ENCODE data around the gene RUSF1.

RUSF1 gene

DNA sequence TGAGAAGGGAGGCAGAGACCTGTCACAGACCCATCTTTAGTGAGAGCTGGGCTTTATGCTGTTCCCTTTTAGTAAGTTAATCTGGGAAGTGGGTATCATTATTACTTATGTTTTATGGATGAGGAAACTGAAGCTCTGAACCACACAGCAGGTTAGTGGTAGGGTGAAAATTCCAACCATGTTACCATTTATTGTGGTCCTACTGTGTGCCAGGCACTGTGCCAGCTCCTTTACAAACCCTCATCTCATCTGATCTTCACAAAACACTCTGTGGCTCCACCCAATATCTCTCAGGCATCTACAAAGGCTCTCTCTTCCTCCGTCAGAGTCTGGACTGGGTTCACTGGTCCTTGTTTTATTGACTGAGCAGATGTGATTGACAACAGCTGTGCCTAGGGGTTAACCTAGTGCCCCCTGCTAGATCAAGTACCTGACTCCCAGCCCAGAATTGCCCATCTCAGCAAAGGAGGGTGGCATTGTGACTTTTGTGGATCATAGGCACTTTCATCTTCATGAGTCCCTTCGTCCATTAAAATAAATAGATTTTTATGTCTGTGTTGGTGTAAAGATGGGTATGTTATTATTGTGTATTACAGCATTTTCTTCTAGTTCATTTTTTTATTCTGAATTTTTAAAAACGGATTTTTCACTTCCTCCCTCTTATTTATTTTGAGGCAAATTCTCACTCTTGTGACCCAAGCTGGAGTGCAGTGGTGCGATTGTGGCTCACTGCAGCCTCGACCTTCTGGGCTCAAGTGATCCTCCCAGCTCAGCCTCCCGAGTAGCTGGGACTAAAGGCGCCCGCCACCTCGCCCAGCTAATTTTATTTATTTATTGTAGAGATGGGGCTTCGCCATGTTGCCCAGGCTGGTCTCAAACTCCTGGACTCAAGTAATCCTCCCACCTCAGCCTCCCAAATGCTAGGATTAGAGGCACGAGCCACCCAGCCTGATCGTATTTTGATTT, 33.1 kb downstream of the RUSF1 start:
- no peak for TF ChIP-seq EZH2phosphoT487 (conservative IDR thresholded peaks at IDR 0.05; ENCODE audit: low read length)
- TF ChIP-seq, protein P1, sequence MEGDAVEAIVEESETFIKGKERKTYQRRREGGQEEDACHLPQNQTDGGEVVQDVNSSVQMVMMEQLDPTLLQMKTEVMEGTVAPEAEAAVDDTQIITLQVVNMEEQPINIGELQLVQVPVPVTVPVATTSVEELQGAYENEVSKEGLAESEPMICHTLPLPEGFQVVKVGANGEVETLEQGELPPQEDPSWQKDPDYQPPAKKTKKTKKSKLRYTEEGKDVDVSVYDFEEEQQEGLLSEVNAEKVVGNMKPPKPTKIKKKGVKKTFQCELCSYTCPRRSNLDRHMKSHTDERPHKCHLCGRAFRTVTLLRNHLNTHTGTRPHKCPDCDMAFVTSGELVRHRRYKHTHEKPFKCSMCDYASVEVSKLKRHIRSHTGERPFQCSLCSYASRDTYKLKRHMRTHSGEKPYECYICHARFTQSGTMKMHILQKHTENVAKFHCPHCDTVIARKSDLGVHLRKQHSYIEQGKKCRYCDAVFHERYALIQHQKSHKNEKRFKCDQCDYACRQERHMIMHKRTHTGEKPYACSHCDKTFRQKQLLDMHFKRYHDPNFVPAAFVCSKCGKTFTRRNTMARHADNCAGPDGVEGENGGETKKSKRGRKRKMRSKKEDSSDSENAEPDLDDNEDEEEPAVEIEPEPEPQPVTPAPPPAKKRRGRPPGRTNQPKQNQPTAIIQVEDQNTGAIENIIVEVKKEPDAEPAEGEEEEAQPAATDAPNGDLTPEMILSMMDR (IDR thresholded peaks at IDR 0.05; ENCODE audit: insufficient read depth, low read length, poor library complexity, severe bottlenecking) = no peak

DNA sequence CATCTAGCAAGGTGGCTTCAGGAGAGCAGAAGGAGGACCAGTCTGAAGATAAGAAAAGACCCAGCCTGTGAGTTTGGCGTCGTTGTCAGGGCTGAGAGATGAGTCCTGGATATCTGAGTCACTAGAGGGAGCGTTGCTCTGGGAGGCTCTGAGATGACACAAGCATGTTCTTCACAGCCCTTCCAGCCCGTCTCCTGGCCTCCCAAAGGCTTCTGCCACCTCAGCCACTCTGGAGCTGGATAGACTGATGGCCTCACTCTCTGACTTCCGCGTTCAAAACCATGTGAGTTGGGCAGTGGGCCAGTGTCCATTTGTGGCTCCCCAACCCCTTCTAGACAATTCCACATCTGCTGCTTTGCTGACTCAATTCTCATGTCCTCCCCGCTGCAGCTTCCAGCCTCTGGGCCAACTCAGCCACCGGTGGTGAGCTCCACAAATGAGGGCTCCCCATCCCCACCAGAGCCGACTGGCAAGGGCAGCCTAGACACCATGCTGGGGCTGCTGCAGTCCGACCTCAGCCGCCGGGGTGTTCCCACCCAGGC, 33.9 kb downstream of the RUSF1 start:
- TF ChIP-seq EZH2phosphoT487 (conservative IDR thresholded peaks at IDR 0.05; ENCODE audit: low read length) = no peak
- TF ChIP-seq, protein P1 (IDR thresholded peaks at IDR 0.05; ENCODE audit: insufficient read depth, low read length, poor library complexity, severe bottlenecking) = no peak
- Histone ChIP-seq H3K36me3 (ENCODE audit: low read length) (no peaks in the 10 kb centered on the region), H4K20me1 (ENCODE audit: low read depth, low read length) (no peaks in the 10 kb centered on the region), H3K9ac (ENCODE audit: low read length) (no peak overlapping the region), H3K9me3 (ENCODE audit: insufficient read depth, low read length) (no peaks in the 10 kb centered on the region), H3K4me3 (ENCODE audit: insufficient read depth, low read length, poor library complexity, severe bottlenecking) (no peak overlapping the region), H3K4me2 (ENCODE audit: low read depth, low read length, poor library complexity, severe bottlenecking) (no peak overlapping the region), H3K27ac (ENCODE audit: low read depth, low read length) (no peak overlapping the region), H2AFZ (ENCODE audit: low read depth, low read length, severe bottlenecking) (no peak overlapping the region), H3K79me2 (ENCODE audit: insufficient read depth, low read length) (no peaks in the 10 kb centered on the region), H3F3A (ENCODE audit: insufficient read depth) (no peaks in the 10 kb centered on the region), H3K9me2 (replicated peaks; ENCODE audit: insufficient read depth, low read length) (no peaks in the 10 kb centered on the region), H3K27me3 (ENCODE audit: low read length) (no peaks in the 10 kb centered on the region)

More for the DNA sequence above, 33.1 kb downstream of the RUSF1 start:
- Histone ChIP-seq H3F3A (ENCODE audit: insufficient read depth) (no peaks in the 10 kb centered on the region), H3K9ac (ENCODE audit: low read length) (no peak overlapping the region), H3K36me3 (ENCODE audit: low read length) (no peaks in the 10 kb centered on the region), H3K9me2 (replicated peaks; ENCODE audit: insufficient read depth, low read length) (no peaks in the 10 kb centered on the region), H3K9me3 (ENCODE audit: insufficient read depth, low read length) (no peaks in the 10 kb centered on the region), H2AFZ (ENCODE audit: low read depth, low read length, severe bottlenecking) (no peak overlapping the region), H3K27me3 (ENCODE audit: low read length) (no peaks in the 10 kb centered on the region), H3K27ac (ENCODE audit: low read depth, low read length) (no peak overlapping the region), H3K4me3 (ENCODE audit: insufficient read depth, low read length, poor library complexity, severe bottlenecking) (no peak overlapping the region), H3K4me2 (ENCODE audit: low read depth, low read length, poor library complexity, severe bottlenecking) (no peak overlapping the region), H3K79me2 (ENCODE audit: insufficient read depth, low read length) (no peaks in the 10 kb centered on the region), H4K20me1 (ENCODE audit: low read depth, low read length) (no peaks in the 10 kb centered on the region)

DNA sequence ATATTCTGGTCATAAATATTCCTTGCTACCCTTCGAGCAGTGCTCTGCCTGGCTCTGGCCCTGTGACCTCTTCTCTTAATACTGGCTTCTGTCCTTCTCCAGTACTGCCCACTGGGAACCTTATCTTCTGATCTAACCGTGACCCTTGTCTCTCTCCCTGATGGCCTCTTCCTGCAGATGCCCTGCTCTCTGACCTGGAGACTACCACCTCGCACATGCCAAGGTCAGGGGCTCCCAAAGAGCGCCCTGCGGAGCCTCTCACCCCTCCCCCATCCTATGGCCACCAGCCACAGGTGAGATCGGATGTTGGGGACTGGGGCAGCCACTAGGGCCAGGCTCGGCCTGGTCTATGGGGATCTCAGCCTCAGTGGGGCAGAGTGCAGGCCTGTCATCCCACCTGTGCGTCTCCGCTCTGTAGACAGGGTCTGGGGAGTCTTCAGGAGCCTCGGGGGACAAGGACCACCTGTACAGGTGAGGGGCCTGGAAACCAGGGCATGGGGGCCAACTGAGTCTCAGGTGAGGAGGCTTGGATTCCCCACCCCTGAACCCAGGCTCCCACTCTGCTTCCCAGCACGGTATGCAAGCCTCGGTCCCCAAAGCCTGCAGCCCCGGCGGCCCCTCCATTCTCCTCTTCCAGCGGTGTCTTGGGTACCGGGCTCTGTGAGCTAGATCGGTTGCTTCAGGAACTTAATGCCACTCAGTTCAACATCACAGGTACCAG, 34.8 kb downstream of the RUSF1 start:
- H3K27ac ChIP-seq (ENCODE audit: low read depth, low read length) = no peak overlapping the region
- no peaks in the 10 kb centered on the region for H3K79me2 ChIP-seq (ENCODE audit: insufficient read depth, low read length)
- H3K9me2 ChIP-seq (replicated peaks; ENCODE audit: insufficient read depth, low read length) = no peaks in the 10 kb centered on the region
- H3F3A ChIP-seq (ENCODE audit: insufficient read depth) = no peaks in the 10 kb centered on the region
- no peak overlapping the region for H3K9ac ChIP-seq (ENCODE audit: low read length)
- no peaks in the 10 kb centered on the region for H3K27me3 ChIP-seq (ENCODE audit: low read length)
- H2AFZ ChIP-seq (ENCODE audit: low read depth, low read length, severe bottlenecking) = no peak overlapping the region
- H3K36me3 ChIP-seq (ENCODE audit: low read length) = no peaks in the 10 kb centered on the region
- no peaks in the 10 kb centered on the region for H4K20me1 ChIP-seq (ENCODE audit: low read depth, low read length)
- H3K4me2 ChIP-seq (ENCODE audit: low read depth, low read length, poor library complexity, severe bottlenecking) = no peak overlapping the region
- no peak for TF ChIP-seq EZH2phosphoT487 (conservative IDR thresholded peaks at IDR 0.05; ENCODE audit: low read length)
- TF ChIP-seq, protein P1 (IDR thresholded peaks at IDR 0.05; ENCODE audit: insufficient read depth, low read length, poor library complexity, severe bottlenecking) = no peak
- H3K9me3 ChIP-seq (ENCODE audit: insufficient read depth, low read length) = no peaks in the 10 kb centered on the region
- H3K4me3 ChIP-seq (ENCODE audit: insufficient read depth, low read length, poor library complexity, severe bottlenecking) = no peak overlapping the region
